NCI-H2196 treated with DMSO at 0.1 percent for 48 hours (cell line): Measurements from ENCODE around the gene FBLN1.
"Not testable (repeated sequence)": the region's sequence is repeated elsewhere in the genome, so short reads cannot be mapped to it uniquely, and the experiment has no call there.

Source experiments
- DNase-seq: peaks from one replicate; lab custom pipeline; 2025; ENCODE audit not compliant: unreplicated experiment; lab: John Stamatoyannopoulos, UW

FBLN1 gene

DNA sequence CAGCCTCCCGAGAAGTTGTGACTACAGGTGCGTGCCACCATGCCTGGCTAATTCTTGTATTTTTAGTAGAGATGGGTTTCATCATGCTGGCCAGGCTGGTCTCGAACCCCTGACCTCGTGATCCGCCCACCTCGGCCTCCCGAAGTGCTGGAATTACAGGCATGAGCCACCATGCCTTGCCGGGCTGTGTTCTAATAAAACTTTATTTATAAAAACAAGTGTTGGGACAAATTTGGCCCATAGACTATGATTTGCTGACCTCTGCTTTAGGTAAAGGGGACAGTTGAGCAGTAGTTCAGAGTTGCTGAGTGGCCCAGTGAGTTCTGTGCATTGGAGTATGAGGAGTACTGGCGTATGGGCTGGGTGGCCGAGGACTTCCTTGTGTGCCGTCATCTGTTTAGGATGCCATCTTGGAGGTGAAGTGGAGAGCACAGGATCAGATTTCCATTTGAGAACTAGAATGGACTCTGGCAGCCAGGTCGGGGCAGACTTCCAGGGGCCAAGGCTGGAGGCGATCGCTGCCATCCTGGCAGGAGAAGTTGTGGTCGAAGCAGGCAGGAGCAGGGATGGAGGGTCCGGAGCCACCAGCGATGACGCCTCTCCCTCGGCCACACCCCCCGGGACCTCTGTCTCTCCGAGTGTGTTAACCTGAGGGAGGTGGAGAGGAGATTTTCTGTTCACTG, 43.8 kb downstream of the FBLN1 start:
- peak; percentile 40 for DNase-seq

DNA sequence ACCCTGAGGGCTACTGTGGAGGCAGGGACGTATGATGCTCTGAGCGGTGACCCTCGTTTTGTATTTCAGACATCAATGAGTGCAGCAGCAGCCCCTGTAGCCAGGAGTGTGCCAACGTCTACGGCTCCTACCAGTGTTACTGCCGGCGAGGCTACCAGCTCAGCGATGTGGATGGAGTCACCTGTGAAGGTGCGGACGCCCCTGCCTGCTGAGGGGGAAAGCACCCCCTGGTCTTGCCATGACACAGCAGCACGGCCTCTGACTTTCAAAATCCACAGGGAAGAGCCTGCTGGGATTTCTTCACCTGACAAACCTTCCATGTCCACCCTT, 44.3 kb downstream of the FBLN1 start:
- no peak for DNase-seq

- DNase-seq: no peak
Measured at GRCh38 chr22:45547731-45548130, 45.0 kb downstream of the FBLN1 start.

DNA sequence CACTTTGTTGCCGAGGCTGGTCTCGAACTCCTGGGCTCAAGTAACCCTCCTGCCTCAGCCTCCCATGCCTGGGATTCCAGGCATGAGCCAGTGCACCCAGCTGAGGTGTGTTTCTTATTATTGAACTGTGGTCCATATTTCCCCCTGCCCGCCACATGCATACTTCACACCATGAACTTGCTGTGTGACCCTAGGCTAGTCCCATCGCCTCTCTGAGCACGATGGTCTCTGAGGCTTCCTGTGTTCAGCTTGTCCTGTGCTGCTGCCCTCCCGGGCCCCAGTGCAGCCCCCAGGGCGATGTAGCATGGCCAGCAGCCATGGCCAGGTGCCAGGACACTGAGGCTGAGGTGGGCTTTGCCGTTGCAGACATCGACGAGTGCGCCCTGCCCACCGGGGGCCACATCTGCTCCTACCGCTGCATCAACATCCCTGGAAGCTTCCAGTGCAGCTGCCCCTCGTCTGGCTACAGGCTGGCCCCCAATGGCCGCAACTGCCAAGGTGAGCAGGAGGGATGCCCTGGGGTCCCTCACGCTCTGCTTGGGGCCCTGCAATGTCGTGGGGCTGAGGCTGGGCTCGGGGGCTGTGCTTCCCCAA, 45.7 kb downstream of the FBLN1 start:
- DNase-seq: no peak

DNA sequence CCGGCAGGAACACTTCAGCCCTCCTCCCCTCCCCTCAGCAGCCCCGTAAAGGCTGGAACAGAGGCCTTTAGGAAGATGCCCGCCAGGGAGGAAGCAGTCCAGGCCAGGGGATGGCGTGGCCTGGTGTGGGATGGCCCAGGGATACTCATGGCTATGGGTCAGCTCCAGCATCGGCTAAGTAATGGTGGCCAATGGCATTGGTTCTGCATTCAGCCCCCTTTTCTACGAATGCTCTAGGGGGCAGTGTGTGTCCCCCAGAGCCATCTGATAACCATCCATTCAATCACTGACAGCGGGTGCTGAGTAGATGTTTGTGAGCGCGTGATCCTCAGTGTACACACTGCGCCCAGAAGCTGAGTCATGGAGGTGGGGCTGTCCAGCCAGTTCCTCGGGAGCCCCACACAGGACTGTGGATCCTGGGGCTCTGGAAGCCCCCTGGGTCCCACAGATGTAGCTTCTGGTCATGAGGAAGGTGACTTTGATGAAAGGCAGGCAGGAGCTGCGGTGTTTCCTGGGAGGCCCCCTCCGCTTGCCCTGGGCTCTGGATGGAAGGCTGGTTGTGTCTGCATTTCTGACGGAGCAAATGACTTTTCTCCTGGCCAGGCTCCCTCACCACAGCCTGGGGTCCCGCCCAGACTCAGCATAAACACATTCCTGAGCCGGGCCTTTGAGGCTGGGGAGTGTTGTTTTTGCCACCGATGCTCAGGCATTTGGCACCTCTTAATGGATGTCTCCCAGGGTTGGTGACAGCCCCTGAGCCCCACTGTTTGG, 46.5 kb downstream of the FBLN1 start:
- no peak for DNase-seq

DNA sequence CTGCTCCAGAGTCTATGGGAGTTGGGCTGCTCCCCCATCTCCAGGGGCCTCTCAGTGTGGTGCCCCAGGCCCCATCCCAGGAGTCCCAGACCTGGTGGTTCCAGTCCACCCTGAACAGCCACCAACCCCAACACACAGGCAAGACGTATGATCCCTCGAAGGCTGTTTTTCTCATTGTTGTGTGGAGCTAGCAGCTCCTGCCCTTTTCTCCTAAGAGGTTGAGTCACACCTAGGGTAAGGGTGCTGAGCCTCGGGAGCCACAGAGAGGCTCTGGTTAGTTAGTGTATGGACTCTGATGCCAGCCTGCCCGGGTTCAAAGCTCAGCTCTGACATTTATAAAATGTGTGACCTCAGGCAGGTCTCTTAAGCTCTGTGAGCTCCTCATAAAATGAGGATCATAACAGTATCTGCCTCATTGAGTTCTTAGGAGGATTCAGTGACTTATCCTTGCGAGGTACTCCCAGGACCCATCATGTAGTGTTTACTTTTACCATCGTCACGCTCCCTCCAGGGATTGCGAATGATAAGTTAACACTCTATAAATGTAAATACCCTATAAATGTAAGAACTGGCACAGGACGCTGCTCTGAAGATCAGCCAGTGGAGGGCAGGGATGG, 47.2 kb downstream of the FBLN1 start:
- no peak for DNase-seq

DNA sequence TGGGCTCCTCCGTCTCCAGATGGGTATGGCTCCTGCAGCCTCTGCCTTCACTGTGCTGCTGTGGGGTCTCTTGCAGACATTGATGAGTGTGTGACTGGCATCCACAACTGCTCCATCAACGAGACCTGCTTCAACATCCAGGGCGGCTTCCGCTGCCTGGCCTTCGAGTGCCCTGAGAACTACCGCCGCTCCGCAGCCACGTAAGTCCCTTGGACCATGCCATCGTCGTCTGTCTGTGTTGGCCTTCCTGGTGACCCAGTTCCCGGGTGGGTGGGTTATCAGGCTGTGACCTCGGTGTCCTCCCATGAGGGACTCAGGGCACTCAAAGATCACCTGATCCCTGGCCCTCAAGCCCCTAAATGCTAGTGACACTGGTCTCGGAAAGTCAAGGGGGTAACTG, 47.7 kb downstream of the FBLN1 start:
- DNase-seq: no peak

DNA sequence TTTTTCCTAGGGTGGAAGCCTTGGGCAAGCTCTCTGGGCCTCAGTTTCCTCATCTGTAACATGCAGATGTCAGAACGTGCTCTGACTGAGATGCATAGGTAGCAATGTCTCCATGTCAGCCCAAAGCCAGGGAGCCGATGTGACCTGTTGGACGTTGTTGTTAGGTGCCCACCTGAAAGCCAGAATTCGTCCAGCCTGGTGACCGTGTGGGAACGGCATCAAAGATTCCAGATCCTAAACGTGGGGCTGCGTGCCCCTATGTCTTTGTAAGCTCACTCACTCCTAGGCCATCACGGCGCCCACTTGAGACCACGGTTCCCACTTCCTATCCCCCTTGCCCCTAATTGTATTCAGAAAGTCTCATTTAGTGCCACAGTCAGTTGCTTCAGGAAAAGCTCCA, 48.2 kb downstream of the FBLN1 start:
- DNase-seq: no peak

GRCh38 chr22:45551310-45552016, 48.8 kb downstream of the FBLN1 start:
- DNase-seq: no peak

DNA sequence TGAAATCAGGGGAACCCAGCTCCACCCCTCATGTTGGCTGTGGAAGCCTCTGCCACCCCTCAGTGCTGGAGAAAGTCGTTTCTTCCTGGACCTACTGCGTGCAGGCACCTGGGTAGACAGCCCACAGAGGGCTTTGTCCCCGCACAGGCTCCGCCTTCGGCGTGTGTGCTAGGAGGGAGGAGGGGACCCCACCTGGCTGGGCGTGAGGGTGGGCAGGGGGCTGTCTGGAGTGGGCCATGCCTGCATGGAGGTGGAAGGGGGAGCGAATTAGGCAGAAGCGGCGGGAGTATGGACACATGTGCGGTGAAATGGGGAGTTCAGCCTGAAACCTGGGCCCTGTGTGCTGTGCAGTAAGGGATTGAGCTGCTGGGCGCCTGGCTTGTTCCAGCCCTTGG, 49.3 kb downstream of the FBLN1 start:
- no peak for DNase-seq

DNA sequence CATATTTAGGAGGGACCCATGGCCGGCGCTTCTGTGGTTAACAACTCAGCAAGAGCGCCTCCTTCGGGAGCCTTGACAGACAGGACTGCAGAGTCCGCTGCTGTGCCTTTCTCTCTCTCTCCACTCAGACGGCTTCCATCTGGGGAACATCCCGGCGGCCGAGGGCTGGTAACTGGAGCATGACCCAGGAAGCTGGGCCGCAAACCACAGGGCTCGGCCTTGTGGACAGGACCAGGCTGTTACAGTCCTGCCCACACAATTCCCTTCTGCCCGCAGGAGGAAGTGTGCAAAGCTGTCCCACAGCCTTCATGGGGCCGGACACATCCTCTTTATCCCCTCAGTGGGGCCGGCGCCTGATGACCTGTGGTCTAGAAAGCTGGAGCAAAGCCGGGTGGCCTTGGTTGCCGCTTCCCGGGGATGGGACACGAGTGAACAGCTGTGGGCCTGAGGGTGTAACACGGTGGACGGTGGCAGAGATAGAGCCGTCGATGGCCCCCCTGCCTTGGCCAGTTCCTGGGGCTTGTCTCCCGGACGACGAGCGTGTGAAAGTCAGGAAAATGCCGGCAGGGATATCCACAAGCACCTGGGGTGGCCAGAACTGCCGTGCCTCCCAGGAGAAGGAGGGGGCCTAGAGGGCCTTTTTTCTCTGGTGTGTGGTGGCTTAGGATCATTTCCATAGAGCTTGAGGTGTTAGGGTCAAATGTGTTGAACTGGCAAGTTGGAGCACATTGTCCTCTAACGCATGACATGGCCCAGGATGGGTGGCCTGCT, 50.1 kb downstream of the FBLN1 start:
- no peak for DNase-seq

DNA sequence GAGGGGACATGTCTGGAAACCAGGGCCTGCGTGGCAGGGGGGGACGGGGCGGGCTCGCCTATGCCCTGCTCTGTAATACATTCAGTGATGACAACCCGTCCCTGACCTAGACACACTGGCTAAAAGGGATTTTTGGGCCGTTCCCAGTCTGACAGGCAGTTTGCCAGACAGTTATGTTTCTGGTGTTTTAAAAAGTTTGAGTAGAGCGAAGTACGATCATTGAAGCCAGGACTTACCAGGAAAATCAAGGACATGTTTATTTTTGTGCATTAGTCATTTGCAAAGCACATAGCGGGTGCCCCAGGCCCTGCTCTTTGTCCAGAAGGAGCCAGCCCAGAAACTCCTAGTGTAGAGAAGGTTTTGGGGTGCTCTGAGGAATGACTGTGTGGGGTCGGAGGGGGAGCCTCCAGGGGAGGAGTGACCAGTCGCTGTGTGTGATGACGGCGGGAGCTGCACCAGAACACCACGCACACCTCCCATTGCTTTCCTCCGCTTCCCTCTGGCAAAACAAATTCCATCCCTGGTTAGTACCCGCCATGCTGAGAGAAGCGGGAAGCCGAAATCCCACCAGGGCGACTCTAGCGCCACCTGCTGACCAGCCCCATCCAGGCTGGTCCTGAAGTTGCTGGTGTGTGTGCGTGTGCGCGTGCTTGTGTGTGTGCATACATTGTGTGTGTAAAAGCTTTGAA, 50.8 kb downstream of the FBLN1 start:
- peak; percentile 18 for DNase-seq

DNA sequence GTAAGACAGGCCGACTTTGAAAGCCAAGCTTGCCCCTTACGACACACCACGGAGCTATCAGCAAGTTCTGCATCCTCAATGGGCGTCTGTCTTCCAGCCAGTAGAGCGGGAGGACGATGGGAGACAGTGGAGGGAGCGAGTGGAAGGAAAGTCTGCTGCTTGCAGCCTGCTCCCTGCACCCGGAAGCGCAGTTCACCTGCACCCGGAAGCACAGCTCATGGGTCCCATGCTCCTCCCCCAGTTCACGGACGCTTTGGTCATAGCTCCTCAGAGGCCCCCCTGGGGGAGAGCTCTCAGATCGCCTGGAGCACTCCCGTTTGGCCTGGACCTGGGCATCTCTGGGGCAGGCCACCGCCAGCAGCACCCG, 51.3 kb downstream of the FBLN1 start:
- no peak for DNase-seq

DNA sequence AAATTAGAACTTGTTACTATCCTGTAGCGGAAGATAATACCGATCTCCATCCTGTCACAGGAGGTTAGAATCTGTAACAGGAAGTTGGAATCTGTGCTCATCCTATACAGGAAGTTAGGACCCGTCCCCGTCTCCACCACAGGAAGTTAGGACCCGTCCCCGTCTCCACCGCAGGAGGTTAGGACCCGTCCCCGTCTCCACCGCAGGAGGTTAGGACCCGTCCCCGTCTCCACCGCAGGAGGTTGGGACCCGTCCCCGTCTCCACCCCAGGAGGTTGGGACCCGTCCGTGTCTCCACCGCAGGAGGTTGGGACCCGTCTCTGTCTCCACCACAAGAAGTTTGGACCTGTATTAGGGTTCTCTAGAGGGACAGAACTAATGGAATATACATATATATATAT, 52.2 kb downstream of the FBLN1 start:
- no peak for DNase-seq

DNA sequence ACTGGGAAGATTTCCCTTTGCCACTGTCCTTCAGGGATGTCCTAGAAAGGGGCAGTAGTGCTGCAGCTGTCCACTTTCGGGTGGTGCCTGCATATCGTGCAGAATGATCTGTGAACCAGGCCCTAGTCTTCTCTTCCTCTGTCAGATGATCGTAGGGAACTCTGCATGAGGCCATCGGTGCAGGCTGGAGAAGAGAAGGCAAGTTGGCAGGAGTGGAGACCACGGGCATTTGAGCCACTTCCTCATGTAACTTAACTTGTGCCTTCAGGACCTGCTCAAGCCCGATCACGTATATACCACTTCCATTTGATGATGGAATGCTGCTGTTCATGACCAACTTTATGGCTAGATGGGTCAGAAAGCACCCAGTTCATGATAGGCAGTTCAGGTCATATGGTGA, 55.2 kb downstream of the FBLN1 start:
- DNase-seq: not testable (repeated sequence)

- DNase-seq: not testable (repeated sequence)
Measured at GRCh38 chr22:45560092-45560491, 57.4 kb downstream of the FBLN1 start.

GRCh38 chr22:45560761-45561160, 58.1 kb downstream of the FBLN1 start:
- DNase-seq: not testable (repeated sequence)

GRCh38 chr22:45562102-45562501, 59.4 kb downstream of the FBLN1 start:
- DNase-seq: no peak

DNA sequence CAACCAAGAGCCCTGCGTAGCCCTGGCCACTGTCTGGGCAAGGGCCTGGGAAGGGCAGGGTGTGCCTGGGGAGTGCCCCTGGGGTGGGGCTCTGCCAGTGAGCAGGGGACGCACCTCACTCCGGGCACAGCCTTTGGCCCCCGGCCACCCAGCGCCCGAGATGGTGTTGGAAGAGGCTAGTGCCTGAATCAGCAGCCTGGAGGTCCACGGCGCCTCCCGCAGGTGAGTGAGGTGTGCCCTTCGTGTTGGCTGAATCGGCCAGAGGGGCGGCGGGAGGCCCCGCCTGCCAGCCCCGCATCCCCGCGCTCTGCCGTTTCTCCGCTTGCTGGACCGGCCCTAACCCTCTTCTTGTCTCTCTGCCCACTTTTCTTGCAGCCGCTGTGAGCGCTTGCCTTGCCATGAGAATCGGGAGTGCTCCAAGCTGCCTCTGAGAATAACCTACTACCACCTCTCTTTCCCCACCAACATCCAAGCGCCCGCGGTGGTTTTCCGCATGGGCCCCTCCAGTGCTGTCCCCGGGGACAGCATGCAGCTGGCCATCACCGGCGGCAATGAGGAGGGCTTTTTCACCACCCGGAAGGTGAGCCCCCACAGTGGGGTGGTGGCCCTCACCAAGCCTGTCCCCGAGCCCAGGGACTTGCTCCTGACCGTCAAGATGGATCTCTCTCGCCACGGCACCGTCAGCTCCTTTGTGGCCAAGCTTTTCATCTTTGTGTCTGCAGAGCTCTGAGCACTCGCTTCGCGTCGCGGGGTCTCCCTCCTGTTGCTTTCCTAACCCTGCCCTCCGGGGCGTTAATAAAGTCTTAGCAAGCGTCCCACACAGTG, 60.1 kb downstream of the FBLN1 start:
- DNase-seq: no peak
